GM18868 (cell line): ENCODE data around the gene RPS6KA4.
"Not testable (repeated sequence)": the region's sequence is repeated elsewhere in the genome, so short reads cannot be mapped to it uniquely, and the experiment has no call there.

Source experiments
- ATAC-seq: cut with Tn5 transposase; IDR thresholded peaks from one replicate; pipeline ENCODE4 v1.9.1; 2021; ENCODE audit warnings: mild to moderate bottlenecking, moderate library complexity; ENCODE audit not compliant: unreplicated experiment

RPS6KA4 gene

GRCh38 chr11:64358907-64359711, at the start of gene RPS6KA4:
Gene RPS6KA4 (plus strand): TSS chr11:64359162. CDS start chr11:64359236, 74 bp downstream.
- ATAC-seq: no peak

- ATAC-seq: no peak
Measured at GRCh38 chr11:64312947-64313346, 46.0 kb upstream of the RPS6KA4 start.

GRCh38 chr11:64313491-64314145, 45.3 kb upstream of the RPS6KA4 start:
- no peak for ATAC-seq

GRCh38 chr11:64314146-64314804, 44.7 kb upstream of the RPS6KA4 start:
- ATAC-seq: no peak

- ATAC-seq: no peak
Measured at GRCh38 chr11:64314805-64315561, 44.0 kb upstream of the RPS6KA4 start.

GRCh38 chr11:64315667-64316526, 43.1 kb upstream of the RPS6KA4 start:
- not testable (repeated sequence) for ATAC-seq

- ATAC-seq: no peak
Measured at GRCh38 chr11:64316672-64317324, 42.2 kb upstream of the RPS6KA4 start.

- peak; percentile 67 for ATAC-seq
Measured at GRCh38 chr11:64317325-64317960, 41.5 kb upstream of the RPS6KA4 start, which contains the start of gene TRMT112. Gene TRMT112 (minus strand): TSS chr11:64317559. CDS start chr11:64317526, 33 bp downstream.

- ATAC-seq: peak; percentile 72
Measured at GRCh38 chr11:64317961-64318765, 40.8 kb upstream of the RPS6KA4 start, which contains the start of gene PRDX5. Gene PRDX5 (plus strand): TSS chr11:64318121. CDS start chr11:64318216, 95 bp downstream.

- ATAC-seq: no peak
Measured at GRCh38 chr11:64318766-64319761, 39.9 kb upstream of the RPS6KA4 start.

GRCh38 chr11:64320556-64320955, 38.4 kb upstream of the RPS6KA4 start:
- no peak for ATAC-seq

- ATAC-seq: no peak
Measured at GRCh38 chr11:64321026-64321425, 37.9 kb upstream of the RPS6KA4 start.

- no peak for ATAC-seq
Measured at GRCh38 chr11:64321533-64321932, 37.4 kb upstream of the RPS6KA4 start.

- ATAC-seq: no peak
Measured at GRCh38 chr11:64322925-64323260, 36.1 kb upstream of the RPS6KA4 start.

GRCh38 chr11:64323373-64323772, 35.6 kb upstream of the RPS6KA4 start:
- no peak for ATAC-seq

GRCh38 chr11:64323984-64324383, 35.0 kb upstream of the RPS6KA4 start:
- ATAC-seq: not testable (repeated sequence)
